ENCODE measurements around the gene POLDIP3. TPM values are rescaled to one million over a fixed set of nuclear protein-coding genes. Genes with fewer than 3 reads are reported as not detected.

The POLDIP3 gene
- total RNA-seq, 4 donors from 2014 or later = 25.9 to 73.3 (median 39.2) TPM

GRCh38 chr22:42633013-42633412 lies 18.3 kb upstream of the POLDIP3 start:
- no peaks in the 10 kb centered on the region for H3K27me3 ChIP-seq
- H3K9me3 ChIP-seq = no peaks in the 10 kb centered on the region
- no peak overlapping the region for H3K4me3 ChIP-seq
- intact Hi-C loops (cut with DNase I; ENCODE audit: low total_unique reads) = no loop called here
- no peak for DNase-seq
- H3K27ac ChIP-seq = no peak overlapping the region
- no peaks in the 10 kb centered on the region for H3K36me3 ChIP-seq
- H3K4me1 ChIP-seq = peaks cover 0 to 6% of the 10 kb centered on the region in 2 donors
- TF ChIP-seq CTCF (IDR thresholded peaks at IDR 0.05) (no peak), POLR2A (IDR thresholded peaks at IDR 0.05) (no peak)

GRCh38 chr22:42632096-42632495 lies 17.4 kb upstream of the POLDIP3 start:
- no peaks in the 10 kb centered on the region for H3K27me3 ChIP-seq
- intact Hi-C loops (cut with DNase I; ENCODE audit: low total_unique reads) = no loop called here
- H3K4me3 ChIP-seq = no peak overlapping the region
- H3K27ac ChIP-seq = no peak overlapping the region
- H3K4me1 ChIP-seq = peaks cover 0 to 6% of the 10 kb centered on the region in 2 donors
- no peaks in the 10 kb centered on the region for H3K36me3 ChIP-seq
- no peak for TF ChIP-seq POLR2A (IDR thresholded peaks at IDR 0.05)
- TF ChIP-seq CTCF (IDR thresholded peaks at IDR 0.05) = no peak
- no peaks in the 10 kb centered on the region for H3K9me3 ChIP-seq
- DNase-seq = no peak

GRCh38 chr22:42630901-42631602 lies 16.4 kb upstream of the POLDIP3 start:
- no peak for TF ChIP-seq POLR2A (IDR thresholded peaks at IDR 0.05)
- TF ChIP-seq CTCF (IDR thresholded peaks at IDR 0.05) = no peak
- intact Hi-C loops (cut with DNase I; ENCODE audit: low total_unique reads) = no loop called here
- Histone ChIP-seq H3K4me3 (no peak overlapping the region), H3K36me3 (no peaks in the 10 kb centered on the region), H3K4me1 (peaks cover 0 to 5% of the 10 kb centered on the region in 2 donors), H3K27me3 (no peaks in the 10 kb centered on the region), H3K27ac (no peak overlapping the region), H3K9me3 (no peaks in the 10 kb centered on the region)
- DNase-seq = no peak

GRCh38 chr22:42630211-42630610 lies 15.5 kb upstream of the POLDIP3 start:
- Histone ChIP-seq H3K27me3 (no peaks in the 10 kb centered on the region), H3K27ac (no peak overlapping the region), H3K4me3 (no peak overlapping the region), H3K36me3 (no peaks in the 10 kb centered on the region), H3K9me3 (no peaks in the 10 kb centered on the region), H3K4me1 (no peaks in the 10 kb centered on the region)
- no peak for TF ChIP-seq POLR2A (IDR thresholded peaks at IDR 0.05)
- intact Hi-C loops (cut with DNase I; ENCODE audit: low total_unique reads) = no loop called here
- no peak for DNase-seq

- no peak for DNase-seq
- no peak overlapping the region for H3K27ac ChIP-seq
- intact Hi-C loops (cut with DNase I; ENCODE audit: low total_unique reads) = no loop called here
- no peaks in the 10 kb centered on the region for H3K36me3 ChIP-seq
- no peak for TF ChIP-seq POLR2A (IDR thresholded peaks at IDR 0.05)
- no peak for TF ChIP-seq CTCF (IDR thresholded peaks at IDR 0.05)
- H3K9me3 ChIP-seq = no peaks in the 10 kb centered on the region
- H3K4me3 ChIP-seq = no peak overlapping the region
- H3K4me1 ChIP-seq = no peaks in the 10 kb centered on the region
- H3K27me3 ChIP-seq = no peaks in the 10 kb centered on the region
These were observed 13.3 kb upstream of the POLDIP3 start for GRCh38 chr22:42627981-42628380.
